Purkinje cell (primary cell): ENCODE results near the gene MLLT6. TPM values are rescaled to one million over a fixed set of nuclear protein-coding genes. Genes with fewer than 3 reads are reported as not detected.

Source experiments
- polyA plus RNA-seq: library from polyadenylated mRNA; unstranded; fragments of >200 nt; fragmentation: Nextera tagmentation; gene quantifications from 2 replicates; pipeline ENCODE4 v1.2.1, GENCODE V29; 2014

The MLLT6 gene
- polyA plus RNA-seq = 0.46 and 2.3 TPM in 2 replicates

GRCh38 chr17:38704606-38705522, at the start of gene MLLT6:
Gene MLLT6 (plus strand): TSS chr17:38705273. CDS start chr17:38705633, 360 bp downstream.

GRCh38 chr17:38674749-38675615, 30.1 kb upstream of the MLLT6 start, which contains the start of gene EPOP:
Gene EPOP (minus strand): TSS chr17:38674957. CDS start chr17:38674495, 462 bp downstream.

GRCh38 chr17:38729886-38730525, 24.9 kb downstream of the MLLT6 start, which contains the start of gene CISD3:
Gene CISD3 (plus strand): TSS chr17:38730341. CDS start chr17:38730359, 18 bp downstream.

GRCh38 chr17:38748149-38748891, 43.2 kb downstream of the MLLT6 start, which contains the start of gene PCGF2:
Gene PCGF2 (minus strand): TSS chr17:38748336. CDS start chr17:38740402, 7,934 bp downstream.

GRCh38 chr17:38752308-38753070, 47.4 kb downstream of the MLLT6 start, which contains the start of gene PSMB3:
Gene PSMB3 (plus strand): TSS chr17:38752741. CDS start chr17:38752827, 86 bp downstream.

Other genes starting within 250 kb of the MLLT6 start
- gene SRCIN1, start 99.3 kb upstream of the MLLT6 start, polyA plus RNA-seq = 0.88 and 2.2 TPM in 2 replicates
- gene EPOP, start 30.3 kb upstream of the MLLT6 start, polyA plus RNA-seq = 0.60 and 1.2 TPM in 2 replicates
- gene CISD3, start 25.1 kb downstream of the MLLT6 start, polyA plus RNA-seq = 6.0 and 8.0 TPM in 2 replicates
- 1.1 and 11.2 TPM in 2 replicates for gene PCGF2, start 43.1 kb downstream of the MLLT6 start, polyA plus RNA-seq
- gene PSMB3, start 47.5 kb downstream of the MLLT6 start, polyA plus RNA-seq = 657 and 801 TPM in 2 replicates
- 4.6 and 7.9 TPM in 2 replicates for gene PIP4K2B, start 94.3 kb downstream of the MLLT6 start, polyA plus RNA-seq
- gene CWC25, start 120.0 kb downstream of the MLLT6 start, polyA plus RNA-seq = 5.0 and 23.1 TPM in 2 replicates
- gene RPL23, start 148.4 kb downstream of the MLLT6 start, polyA plus RNA-seq = 794 and 943 TPM in 2 replicates
- gene LASP1, start 164.8 kb downstream of the MLLT6 start, polyA plus RNA-seq = 15.3 and 23.2 TPM in 2 replicates